Epidermal melanocyte (primary cell): ENCODE measurements around the gene NUFIP1.
"Not testable (repeated sequence)": the region's sequence is repeated elsewhere in the genome, so short reads cannot be mapped to it uniquely, and the experiment has no call there.

ENCODE experiments used
- DNase-seq: peaks from one replicate; pipeline ENCODE4 v3.0.0; 2011; ENCODE audit warnings: low spot score; ENCODE audit not compliant: insufficient read length

The NUFIP1 gene

GRCh38 chr13:44969551-44970484 is 19.5 kb downstream of the NUFIP1 start:
- peak; percentile 57 for DNase-seq

- no peak for DNase-seq
Measured at GRCh38 chr13:44968434-44968815, 20.8 kb downstream of the NUFIP1 start.

- DNase-seq, result no peak
Measured at GRCh38 chr13:44967704-44968433, 21.4 kb downstream of the NUFIP1 start.

- no peak for DNase-seq
Measured at GRCh38 chr13:44961997-44962396, 27.3 kb downstream of the NUFIP1 start.

GRCh38 chr13:44955406-44955805 is 33.9 kb downstream of the NUFIP1 start:
- no peak for DNase-seq

- DNase-seq, result no peak
Measured at GRCh38 chr13:44954224-44954623, 35.0 kb downstream of the NUFIP1 start.

- no peak for DNase-seq
Measured at GRCh38 chr13:44952671-44953070, 36.6 kb downstream of the NUFIP1 start.

GRCh38 chr13:44951184-44951583 is 38.1 kb downstream of the NUFIP1 start:
- DNase-seq, result no peak

GRCh38 chr13:44943411-44943810 is 45.9 kb downstream of the NUFIP1 start:
- not testable (repeated sequence) for DNase-seq

GRCh38 chr13:44938854-44939253 is 50.4 kb downstream of the NUFIP1 start:
- no peak for DNase-seq

GRCh38 chr13:44936246-44936645 is 53.0 kb downstream of the NUFIP1 start:
- no peak for DNase-seq

- no peak for DNase-seq
Measured at GRCh38 chr13:44934724-44935123, 54.5 kb downstream of the NUFIP1 start.

- DNase-seq, result no peak
Measured at GRCh38 chr13:44932850-44933251, 56.4 kb downstream of the NUFIP1 start.

GRCh38 chr13:44932171-44932849 is 57.0 kb downstream of the NUFIP1 start:
- DNase-seq, result no peak

GRCh38 chr13:44930963-44931623 is 58.2 kb downstream of the NUFIP1 start:
- no peak for DNase-seq

- DNase-seq, result no peak
Measured at GRCh38 chr13:44930280-44930679, 59.0 kb downstream of the NUFIP1 start.

GRCh38 chr13:44929692-44930091 is 59.6 kb downstream of the NUFIP1 start:
- no peak for DNase-seq

GRCh38 chr13:44927968-44928367 is 61.3 kb downstream of the NUFIP1 start:
- no peak for DNase-seq

GRCh38 chr13:44921931-44922758 is 67.1 kb downstream of the NUFIP1 start:
- DNase-seq, result no peak

- no peak for DNase-seq
Measured at GRCh38 chr13:44921246-44921877, 67.9 kb downstream of the NUFIP1 start.
